GM21367 (cell line): ENCODE data around the gene SLC9B1.

Experiments
- ATAC-seq: cut with Tn5 transposase; IDR thresholded peaks from one replicate; pipeline ENCODE4 v1.9.1; 2021; ENCODE audit not compliant: unreplicated experiment

The SLC9B1 gene

GRCh38 chr4:103019308-103020124 is at the start of gene SLC9B1:
Gene SLC9B1 (minus strand): TSS chr4:103019705. CDS start chr4:102991711, 27,994 bp downstream.
- ATAC-seq: peak; percentile 98

GRCh38 chr4:103067841-103068547 is 48.5 kb upstream of the SLC9B1 start:
- no peak for ATAC-seq

DNA sequence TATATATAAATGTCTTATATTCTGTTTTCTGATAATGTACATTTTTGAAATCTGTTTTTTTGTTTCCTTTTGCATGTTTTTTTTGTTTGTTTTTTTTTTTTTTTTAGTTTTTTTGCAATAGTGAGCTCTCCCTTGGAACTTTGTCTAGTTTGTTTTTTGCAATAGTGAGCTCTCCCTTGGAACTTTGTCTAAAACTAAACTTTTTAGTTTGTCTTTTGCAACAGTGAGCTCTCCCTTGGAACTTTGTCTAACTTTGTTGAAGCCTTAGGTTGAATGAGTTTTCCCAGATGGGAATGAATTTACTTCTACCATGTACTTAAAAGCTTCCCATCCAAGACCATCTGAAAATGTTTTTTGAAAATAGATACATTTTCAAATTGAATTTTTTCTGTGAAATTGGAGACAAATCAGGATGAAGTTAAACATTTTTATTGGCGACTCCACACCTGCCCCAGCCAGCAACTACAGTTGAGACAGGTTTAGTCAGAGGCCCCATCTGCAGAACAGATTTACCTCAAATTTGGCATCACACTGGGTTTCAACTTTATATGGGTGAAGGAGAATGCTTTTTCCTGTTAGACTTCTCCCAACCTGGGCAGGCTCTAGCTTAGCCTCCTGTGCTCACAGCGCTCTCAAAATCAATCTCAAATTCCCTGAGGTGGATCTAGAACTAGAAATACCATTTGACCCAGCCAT is 41.1 kb upstream of the SLC9B1 start:
- no peak for ATAC-seq

- no peak for ATAC-seq
Observed at GRCh38 chr4:103054030-103054429, 34.5 kb upstream of the SLC9B1 start.

DNA sequence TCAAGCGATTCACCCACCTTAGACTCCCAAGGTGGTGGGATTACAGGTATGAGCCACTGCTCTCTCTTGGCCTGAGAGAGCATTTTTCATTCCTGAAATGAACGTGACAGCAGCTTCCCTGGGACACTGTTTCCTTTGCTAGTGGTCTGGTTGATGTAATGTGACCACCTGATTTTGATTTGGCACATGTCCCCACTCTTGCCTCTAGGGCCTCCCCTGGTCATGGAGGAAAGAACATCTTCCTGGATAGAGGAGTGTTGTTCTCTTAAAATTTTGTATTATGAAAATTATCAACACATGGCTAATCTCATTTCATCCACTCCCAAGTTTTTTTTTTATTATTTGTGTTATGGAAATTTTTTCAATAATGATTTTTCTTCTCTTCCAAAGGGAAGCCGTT is 33.3 kb upstream of the SLC9B1 start:
- ATAC-seq: no peak

GRCh38 chr4:103052145-103052544 is 32.6 kb upstream of the SLC9B1 start:
- no peak for ATAC-seq

- ATAC-seq: no peak
Observed at GRCh38 chr4:103050736-103051436, 31.4 kb upstream of the SLC9B1 start.

- ATAC-seq: peak; percentile 93
Observed at GRCh38 chr4:103046416-103047290, 27.1 kb upstream of the SLC9B1 start.

DNA sequence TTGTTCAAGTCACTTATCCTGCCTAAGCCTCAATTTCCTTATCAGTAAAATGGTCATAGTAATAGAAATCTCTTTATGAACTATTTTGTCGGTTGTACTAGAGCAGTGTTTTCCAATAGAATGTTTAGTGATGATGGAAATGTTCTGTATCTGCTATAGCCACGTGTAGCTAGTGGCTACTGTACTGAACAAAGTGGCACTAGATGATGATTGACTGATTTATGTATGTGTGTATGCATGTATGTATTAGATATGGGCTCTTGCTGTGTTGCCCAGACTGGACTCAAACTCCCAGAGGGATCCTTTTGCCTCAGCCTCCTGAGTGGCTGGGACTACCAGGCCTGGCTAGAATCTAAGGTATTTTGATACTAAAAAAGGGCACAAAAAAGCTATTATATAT is 24.7 kb upstream of the SLC9B1 start:
- ATAC-seq: no peak

- no peak for ATAC-seq
Observed at GRCh38 chr4:103036169-103036568, 16.7 kb upstream of the SLC9B1 start.

GRCh38 chr4:103032574-103032973 is 13.1 kb upstream of the SLC9B1 start:
- peak; percentile 67 for ATAC-seq

DNA sequence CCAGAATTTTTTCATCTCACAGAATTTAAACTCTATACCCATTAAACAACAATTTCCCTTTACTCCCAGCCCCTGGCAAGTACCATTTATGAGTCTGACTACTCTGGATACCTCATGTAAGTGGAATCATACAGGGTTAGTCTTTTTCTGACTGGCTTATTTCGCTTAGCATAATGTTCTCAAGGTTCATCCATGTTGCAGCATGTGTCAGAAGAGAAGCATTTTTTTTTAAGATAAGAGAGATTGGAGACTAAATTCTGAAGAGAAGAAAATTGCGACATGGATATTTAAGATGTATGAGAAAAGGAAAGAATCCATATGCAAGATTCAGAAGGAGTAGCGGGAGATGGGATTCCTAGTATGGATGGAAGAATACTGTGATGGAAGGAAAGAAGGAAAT is 11.3 kb upstream of the SLC9B1 start:
- ATAC-seq: no peak

- ATAC-seq: no peak
Observed at GRCh38 chr4:103029300-103029699, 9.8 kb upstream of the SLC9B1 start.

- no peak for ATAC-seq
Observed at GRCh38 chr4:103026868-103027267, 7.4 kb upstream of the SLC9B1 start.

DNA sequence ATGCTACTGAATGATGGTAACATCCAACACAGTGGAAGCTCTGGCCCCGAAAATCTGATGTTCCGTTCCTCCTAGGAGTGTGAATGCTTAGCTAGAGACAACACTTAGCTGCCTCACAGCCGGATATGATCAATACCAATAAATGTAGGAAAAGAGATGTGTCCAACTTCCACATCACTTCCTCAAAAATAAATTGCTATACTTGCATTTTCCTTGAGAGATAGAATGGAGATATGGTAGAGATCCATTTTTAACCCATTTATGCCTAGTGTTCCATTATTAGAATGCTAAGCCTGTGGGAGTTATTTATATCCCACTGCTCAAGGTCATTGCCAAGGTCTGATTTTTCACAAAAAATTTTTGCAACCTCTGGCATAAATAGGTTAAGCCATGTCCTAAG is 5.5 kb upstream of the SLC9B1 start:
- ATAC-seq: no peak

- ATAC-seq: no peak
Observed at GRCh38 chr4:103021120-103021519, 1.6 kb upstream of the SLC9B1 start.

DNA sequence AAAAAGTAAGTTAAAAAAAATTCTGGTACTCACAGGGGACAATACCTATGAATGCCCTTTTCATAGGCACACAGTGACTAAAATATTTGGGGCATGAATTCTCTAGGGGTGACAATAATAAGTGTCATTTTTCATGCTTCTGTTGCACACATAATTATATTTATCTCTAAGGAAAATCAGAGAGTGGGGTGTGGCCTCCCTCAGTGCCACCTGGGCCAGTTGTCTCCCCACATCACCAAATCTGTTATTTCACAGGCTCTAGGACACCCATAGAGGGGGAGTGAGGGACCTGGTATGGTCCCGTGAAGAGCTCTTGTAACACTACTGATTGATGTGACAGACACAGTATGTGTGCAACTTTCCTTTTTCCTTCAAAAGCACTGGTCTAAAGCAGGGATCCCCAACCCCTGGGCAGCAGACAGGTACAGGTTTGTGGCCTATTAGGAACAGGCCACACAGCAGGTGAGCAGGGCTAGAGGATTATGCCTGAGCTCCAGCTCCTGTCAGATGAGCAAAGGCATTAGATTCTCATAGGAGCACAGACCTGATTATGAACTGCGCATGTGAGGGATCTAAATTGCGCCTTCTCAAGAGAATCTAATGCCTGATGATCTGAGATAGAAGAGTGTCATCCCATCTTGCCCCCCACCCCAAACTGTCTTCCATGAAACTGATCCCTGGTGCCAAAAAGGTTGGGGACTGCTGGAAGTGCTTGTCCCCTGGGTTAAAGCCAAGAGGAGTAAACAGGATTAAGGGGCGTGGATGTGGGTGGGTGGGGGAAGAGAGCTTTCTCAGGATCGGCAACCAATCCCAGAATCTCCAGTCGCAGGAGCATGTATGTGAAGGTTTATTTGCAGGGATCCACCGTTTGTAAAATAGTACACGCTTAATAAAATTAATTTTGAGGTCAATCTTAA is 856 bp downstream of the SLC9B1 start:
- ATAC-seq: no peak

- no peak for ATAC-seq
Observed at GRCh38 chr4:103012551-103012950, 7.0 kb downstream of the SLC9B1 start.

GRCh38 chr4:103012060-103012459 is 7.4 kb downstream of the SLC9B1 start:
- ATAC-seq: no peak
